ENCODE measurements around the gene NAT14. TPM values are rescaled to one million over a fixed set of nuclear protein-coding genes. Genes with fewer than 3 reads are reported as not detected.

The NAT14 gene
- total and polyA plus RNA-seq, 2 donors (not counting 3 experiments of a cell fraction or from before 2014, with no cell fraction given) = 39.1 to 44.7 TPM

- FAIRE-seq (no peak), DNase-seq (ENCODE audit: low read depth, low spot score) (no peak)
- Histone ChIP-seq H2AFZ (ENCODE audit: low read depth, low read length) (no peak overlapping the region), H3K36me3 (ENCODE audit: control insufficient read depth in 2 of 2, extremely low read depth in 1 of 2, insufficient read depth in 2 of 2, low read length in 2 of 2) (no peaks in the 10 kb centered on the region), H3K9me1 (replicated peaks; ENCODE audit: control insufficient read depth, extremely low read depth, insufficient read depth, low read length) (no peaks in the 10 kb centered on the region), H4K20me1 (replicated peaks; ENCODE audit: control insufficient read depth, extremely low read depth, insufficient read depth, low read length) (no peaks in the 10 kb centered on the region), H3K4me1 (ENCODE audit: control insufficient read depth, extremely low read depth, insufficient read depth, low read length) (no peaks in the 10 kb centered on the region), H3K79me2 (ENCODE audit: control insufficient read depth, insufficient read depth, low read length) (no peaks in the 10 kb centered on the region), H3K27me3 (ENCODE audit: control insufficient read depth in 2 of 2, insufficient read depth in 2 of 2, low read length in 2 of 2) (no peaks in the 10 kb centered on the region), H3K4me2 (ENCODE audit: insufficient read depth, low read length) (no peak overlapping the region), H3K9me3 (replicated peaks; ENCODE audit: control insufficient read depth, insufficient read depth, low read length) (no peaks in the 10 kb centered on the region), H3K27ac (ENCODE audit: insufficient read depth, low read depth, low read length) (no peak overlapping the region), H3K9ac (replicated peaks; ENCODE audit: extremely low read depth, insufficient read depth, low read length) (no peak overlapping the region), H3K4me3 (replicated peaks in 1 of 3; ENCODE audit: insufficient read depth in 1 of 3, low read depth in 1 of 3, low read length in 3 of 3) (no peak overlapping the region)
- BruUV-seq (replicated peaks) = no TSS peak
- ChIA-PET POLR2A (no interaction called here), CTCF (interaction anchor here (1.3 to 5.4 kb wide), 2 partner anchors 15 to 35 kb away, joined by 6 to 298 read pairs; no protein-coding TSS in a partner anchor)
- intact Hi-C loops (cut with micrococcal nuclease) (no loop called here), dilution Hi-C loops (cut with MboI; ENCODE audit: extremely low pct_ligation_motif_present, low sequenced_read_pairs) (no loop called here)
- TF ChIP-seq JUN (IDR thresholded peaks at IDR 0.05; ENCODE audit: borderline replicate concordance, insufficient read depth, insufficient read length, low read depth) (no peak), EZH2 (IDR thresholded peaks at IDR 0.05; ENCODE audit: borderline replicate concordance, low read depth, low read length, severe bottlenecking) (no peak), CTCF (IDR thresholded peaks at IDR 0.05; ENCODE audit: extremely low read depth in 1 of 2, insufficient read depth in 1 of 2, low read depth in 1 of 2, low read length in 2 of 2) (no peak), POLR2AphosphoS5 (IDR thresholded peaks at IDR 0.05; ENCODE audit: insufficient read depth, low read depth, low read length) (no peak)
These were observed 17.4 kb downstream of the NAT14 start for GRCh38 chr19:55502197-55502952.
